GM23338 (cell line): ENCODE data around the gene KCNAB1. TPM values are rescaled to one million over a fixed set of nuclear protein-coding genes. Genes with fewer than 3 reads are reported as not detected.

Experiments
- ATAC-seq: fragments of 200-7000 bp; cut with Tn5 transposase; 3 replicates; pipeline ENCODE4 v1.9.1; 2020
- DNase-seq: peaks from one replicate; pipeline ENCODE4 v3.0.0-alpha.2; 2015; ENCODE audit warnings: low spot score
- H2AFZ ChIP-seq: fragments of 200-600 bp; sonication (generic); 2 replicates; pipeline ENCODE4 v1.8.0; 2016; ENCODE audit warnings: antibody characterized with exemption, mild to moderate bottlenecking, moderate library complexity
- H3F3A ChIP-seq: fragments of 200-600 bp; sonication (generic); replicated peaks from 2 replicates; pipeline ENCODE4 v1.8.0; 2017; ENCODE audit warnings: antibody characterized with exemption, mixed run types, low read depth
- H3K27ac ChIP-seq: fragments of 200-600 bp; sonication (generic); 2 replicates; pipeline ENCODE4 v1.6.1; 2016; ENCODE audit warnings: low read depth
- H3K27me3 ChIP-seq: fragments of 200-600 bp; sonication (generic); 2 replicates; pipeline ENCODE4 v1.8.0; 2016; ENCODE audit warnings: mild to moderate bottlenecking, mixed run types, moderate library complexity; ENCODE audit not compliant: insufficient read depth
- H3K36me3 ChIP-seq: fragments of 200-600 bp; sonication (generic); 2 replicates; pipeline ENCODE4 v1.8.0; 2016; ENCODE audit warnings: mild to moderate bottlenecking; ENCODE audit not compliant: insufficient read depth
- H3K4me1 ChIP-seq: fragments of 200-600 bp; sonication (generic); 2 replicates; pipeline ENCODE4 v1.8.0; 2016; ENCODE audit warnings: mild to moderate bottlenecking, moderate library complexity; ENCODE audit not compliant: insufficient read depth
- H3K4me2 ChIP-seq: fragments of 200-600 bp; sonication (generic); 2 replicates; pipeline ENCODE4 v1.7.1; 2017; ENCODE audit warnings: mixed run types
- H3K4me3 ChIP-seq: fragments of 200-600 bp; sonication (generic); 2 replicates; pipeline ENCODE4 v1.6.1; 2016; ENCODE audit warnings: mixed run types
- H3K79me2 ChIP-seq: fragments of 200-600 bp; sonication (generic); replicated peaks from 2 replicates; pipeline ENCODE4 v1.8.0; 2017; ENCODE audit warnings: mild to moderate bottlenecking; ENCODE audit not compliant: insufficient read depth
- H3K9me2 ChIP-seq: fragments of 200-600 bp; sonication (generic); 2 replicates; pipeline ENCODE4 v1.8.0; 2017; ENCODE audit not compliant: insufficient read depth
- H4K20me1 ChIP-seq: fragments of 200-600 bp; sonication (generic); replicated peaks from 2 replicates; pipeline ENCODE4 v1.8.0; 2017; ENCODE audit warnings: mild to moderate bottlenecking; ENCODE audit not compliant: insufficient read depth
- H3K27ac Mint-ChIP-seq: 2 replicates; pipeline ENCODE4 v1.8.0; 2020; ENCODE audit warnings: inconsistent platforms, mild to moderate bottlenecking, moderate library complexity, mixed read lengths
- H3K27me3 Mint-ChIP-seq: 3 replicates; pipeline ENCODE4 v1.8.0; 2022; ENCODE audit warnings: low read depth, mild to moderate bottlenecking, moderate library complexity, mixed read lengths, inconsistent platforms; ENCODE audit not compliant: insufficient read depth, poor library complexity
- H3K36me3 Mint-ChIP-seq: 3 replicates; pipeline ENCODE4 v1.8.0; 2021; ENCODE audit warnings: low read depth, mild to moderate bottlenecking, inconsistent platforms, moderate library complexity, mixed read lengths
- H3K4me1 Mint-ChIP-seq: 3 replicates; pipeline ENCODE4 v1.8.0; 2020; ENCODE audit warnings: mild to moderate bottlenecking, inconsistent platforms, mixed read lengths
- H3K4me3 Mint-ChIP-seq: 3 replicates; pipeline ENCODE4 v1.8.0; 2021; ENCODE audit warnings: moderate library complexity, mild to moderate bottlenecking, inconsistent platforms, mixed read lengths
- H3K9me3 Mint-ChIP-seq: 3 replicates; pipeline ENCODE4 v1.8.0; 2020; ENCODE audit warnings: moderate library complexity, mild to moderate bottlenecking, inconsistent platforms, mixed read lengths
- CREB1 ChIP-seq: fragments of 250-450 bp; sonication (Bioruptor Pico); IDR thresholded peaks from 2 replicates; pipeline ENCODE4 v1.5.0; 2020; ENCODE audit warnings: low read depth, mild to moderate bottlenecking, moderate library complexity
- CTCF ChIP-seq, 2 experiments: fragments of 200-600 bp in 1 of 2; sonication (generic) in 1 of 2; conservative IDR thresholded peaks; 2 replicates each; pipeline versions ENCODE4 v1.5.1 to v1.6.1; 2016 to 2017; ENCODE audit warnings: antibody characterized with exemption in 2 of 2, low read depth in 2 of 2, mild to moderate bottlenecking in 2 of 2, moderate library complexity in 1 of 2
- ETS1 ChIP-seq: IDR thresholded peaks from 2 replicates; pipeline ENCODE4 v1.6.1; 2016; ENCODE audit warnings: antibody characterized with exemption
- EZH2 ChIP-seq: fragments of 200-600 bp; sonication (generic); IDR thresholded peaks from one replicate; pipeline ENCODE4 v1.8.0; 2017; ENCODE audit warnings: antibody characterized with exemption, mild to moderate bottlenecking, low read depth; ENCODE audit not compliant: unreplicated experiment
- EZH2phosphoT487 ChIP-seq: fragments of 200-600 bp; sonication (generic); IDR thresholded peaks from one replicate; pipeline ENCODE4 v1.8.1; 2018; ENCODE audit warnings: antibody characterized with exemption; ENCODE audit not compliant: unreplicated experiment
- JUNB ChIP-seq: IDR thresholded peaks from one replicate; pipeline ENCODE4 v1.6.1; 2016; ENCODE audit warnings: antibody characterized with exemption; ENCODE audit not compliant: unreplicated experiment
- NANOG ChIP-seq: IDR thresholded peaks from 2 replicates; pipeline ENCODE4 v1.6.1; 2016; ENCODE audit warnings: antibody characterized with exemption, borderline replicate concordance
- POLR2AphosphoS5 ChIP-seq: IDR thresholded peaks from 2 replicates; pipeline ENCODE4 v1.6.1; 2016; ENCODE audit warnings: antibody characterized with exemption, low read depth
- REST ChIP-seq: IDR thresholded peaks from one replicate; pipeline ENCODE4 v1.6.1; 2018; ENCODE audit warnings: antibody characterized with exemption; ENCODE audit not compliant: unreplicated experiment
- ZNF114 ChIP-seq: fragments of 250-450 bp; sonication (Bioruptor Pico); IDR thresholded peaks from 2 replicates; pipeline ENCODE4 v1.5.0; 2020; ENCODE audit warnings: mild to moderate bottlenecking, moderate library complexity
- ZNF331 ChIP-seq: fragments of 250-450 bp; sonication (Bioruptor Pico); IDR thresholded peaks from 2 replicates; pipeline ENCODE4 v1.5.0; 2020; ENCODE audit warnings: low read depth, mild to moderate bottlenecking, moderate library complexity
- polyA plus RNA-seq: library from polyadenylated mRNA; unstranded; fragments of >200 nt; fragmentation: Nextera tagmentation; extraction: Ambion mirVana; gene quantifications from 2 replicates; pipeline ENCODE4 v1.2.1, GENCODE V29; 2016
- total RNA-seq: library from RNA; depleted of rRNA; stranded (reverse); fragments of >200 nt; shearing (Covaris generic); gene quantifications from 2 replicates; pipeline ENCODE4 v1.2.3, GENCODE V29; 2014

KCNAB1 gene
- total and polyA plus RNA-seq, 2 experiments from 2014 or later, result 0.69 to 2.6 TPM

GRCh38 chr3:156536524-156537316 lies 416.3 kb downstream of the KCNAB1 start:
- peaks cover 24% of the 10 kb centered on the region; the same call in 2 of the 3 replicates for H3K36me3 Mint-ChIP-seq
- no peaks in the 10 kb centered on the region for H3K9me3 Mint-ChIP-seq
- Histone ChIP-seq H3K4me2 (no peak overlapping the region), H3K79me2 (no peaks in the 10 kb centered on the region), H3K9me2 (no peaks in the 10 kb centered on the region), H3F3A (no peaks in the 10 kb centered on the region), H3K4me3 (no peak overlapping the region), H4K20me1 (no peaks in the 10 kb centered on the region; the same call in 1 of the 2 replicates), H3K4me1 (peaks cover 8% of the 10 kb centered on the region), H2AFZ (no peak overlapping the region), H3K36me3 (peaks cover 8% of the 10 kb centered on the region; the same call in 1 of the 2 replicates), H3K27ac (no peak overlapping the region), H3K27me3 (no peaks in the 10 kb centered on the region)
- DNase-seq (no peak), ATAC-seq (no peak)
- no peak overlapping the region for H3K4me3 Mint-ChIP-seq
- peaks cover 33% of the 10 kb centered on the region for H3K4me1 Mint-ChIP-seq
- TF ChIP-seq ETS1, result no peak
- TF ChIP-seq ZNF114 (CRISPR knock-in tag), result no peak
- TF ChIP-seq JUNB, result no peak
- no peak for TF ChIP-seq POLR2AphosphoS5
- no peak for TF ChIP-seq CREB1
- no peak for TF ChIP-seq EZH2
- TF ChIP-seq EZH2phosphoT487, result no peak
- no peak for TF ChIP-seq ZNF331 (CRISPR knock-in tag)
- TF ChIP-seq NANOG, result no peak
- no peak for TF ChIP-seq CTCF (conservative IDR thresholded peaks at IDR 0.05; ENCODE audit: low read depth in 2 of 2)
- H3K27me3 Mint-ChIP-seq, result peaks cover 5% of the 10 kb centered on the region
- no peak overlapping the region for H3K27ac Mint-ChIP-seq

- H3K27ac ChIP-seq, result no peak overlapping the region
- TF ChIP-seq NANOG (no peak), EZH2 (no peak), ZNF114 (CRISPR knock-in tag) (no peak), POLR2AphosphoS5 (no peak), CTCF (conservative IDR thresholded peaks at IDR 0.05; ENCODE audit: low read depth in 2 of 2) (no peak), REST (no peak), CREB1 (no peak), EZH2phosphoT487 (no peak), ETS1 (no peak), ZNF331 (CRISPR knock-in tag) (no peak)
These were observed 418.7 kb downstream of the KCNAB1 start for GRCh38 chr3:156539051-156539450.

More at GRCh38 chr3:156539051-156539450, 418.7 kb downstream of the KCNAB1 start:
- no peaks in the 10 kb centered on the region for H3K79me2 ChIP-seq
- DNase-seq (no peak), ATAC-seq (no peak)
- peaks cover 4% of the 10 kb centered on the region for H3K27me3 Mint-ChIP-seq
- H3F3A ChIP-seq, result no peaks in the 10 kb centered on the region
- no peak overlapping the region for H3K4me3 ChIP-seq
- no peaks in the 10 kb centered on the region for H3K9me3 Mint-ChIP-seq
- H4K20me1 ChIP-seq, result peaks cover 7% of the 10 kb centered on the region; the same call in 1 of the 2 replicates
- H3K4me2 ChIP-seq, result no peak overlapping the region
- no peaks in the 10 kb centered on the region for H3K9me2 ChIP-seq
- H2AFZ ChIP-seq, result no peak overlapping the region
- H3K36me3 Mint-ChIP-seq, result peaks cover 44% of the 10 kb centered on the region
- H3K27me3 ChIP-seq, result no peaks in the 10 kb centered on the region
- H3K4me3 Mint-ChIP-seq, result no peak overlapping the region
- H3K36me3 ChIP-seq, result peaks cover 29% of the 10 kb centered on the region
- H3K27ac Mint-ChIP-seq, result no peak overlapping the region
- H3K4me1 Mint-ChIP-seq, result peaks cover 19% of the 10 kb centered on the region
- H3K4me1 ChIP-seq, result peaks cover under 1% of the 10 kb centered on the region; the same call in 1 of the 2 replicates
